GM18511 (cell line): ENCODE measurements around the gene CLDN3.
"Not testable (repeated sequence)": the region's sequence is repeated elsewhere in the genome, so short reads cannot be mapped to it uniquely, and the experiment has no call there.

Experiments
- ATAC-seq: cut with Tn5 transposase; IDR thresholded peaks from one replicate; pipeline ENCODE4 v1.9.1; 2021; ENCODE audit warnings: mild to moderate bottlenecking, moderate library complexity; ENCODE audit not compliant: unreplicated experiment

CLDN3 gene

GRCh38 chr7:73770002-73770859, at the start of gene CLDN3:
TSS of gene CLDN3 (minus strand) at chr7:73770270. CDS start at chr7:73770049, 221 bp downstream.
- ATAC-seq, result no peak

DNA sequence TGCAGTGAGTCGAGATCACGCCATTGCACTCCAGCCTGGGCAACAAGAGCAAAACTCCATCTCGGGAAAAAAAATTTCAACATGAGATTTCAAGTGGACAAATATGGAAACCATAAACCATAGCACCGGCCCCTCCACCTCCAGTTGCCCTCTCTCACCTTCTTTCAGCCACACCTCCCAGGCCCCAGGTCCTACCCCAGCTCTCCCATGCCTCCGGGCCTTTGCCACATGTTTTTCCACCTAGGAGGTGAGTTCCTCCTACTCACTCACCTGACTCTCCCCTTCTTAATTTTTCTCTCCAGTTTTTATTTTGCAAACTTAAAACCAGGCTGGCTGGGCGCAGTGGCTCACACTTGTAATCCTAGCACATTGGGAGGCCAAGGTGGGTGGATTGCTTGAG, 47.1 kb upstream of the CLDN3 start:
- ATAC-seq, result no peak

GRCh38 chr7:73815436-73815835, 45.4 kb upstream of the CLDN3 start:
- no peak for ATAC-seq

DNA sequence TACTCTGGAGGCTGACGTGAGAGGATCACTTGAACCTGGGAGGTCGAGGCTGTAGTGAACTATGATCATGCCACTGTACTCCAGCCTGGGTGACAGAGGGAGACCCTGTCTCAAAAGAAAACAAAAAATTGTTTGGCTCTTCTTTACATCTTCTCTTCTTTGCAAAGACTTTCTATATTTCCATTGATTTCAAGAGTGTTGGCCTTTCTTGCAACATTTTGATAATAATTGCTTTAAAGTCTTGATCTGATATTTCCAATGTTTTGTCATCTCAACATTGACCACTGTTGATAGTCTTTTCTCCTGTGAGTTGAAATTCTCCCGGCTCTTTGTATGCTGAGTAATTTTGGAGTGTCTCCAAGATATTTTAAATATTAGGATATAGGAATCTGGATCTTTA, 42.9 kb upstream of the CLDN3 start:
- no peak for ATAC-seq

DNA sequence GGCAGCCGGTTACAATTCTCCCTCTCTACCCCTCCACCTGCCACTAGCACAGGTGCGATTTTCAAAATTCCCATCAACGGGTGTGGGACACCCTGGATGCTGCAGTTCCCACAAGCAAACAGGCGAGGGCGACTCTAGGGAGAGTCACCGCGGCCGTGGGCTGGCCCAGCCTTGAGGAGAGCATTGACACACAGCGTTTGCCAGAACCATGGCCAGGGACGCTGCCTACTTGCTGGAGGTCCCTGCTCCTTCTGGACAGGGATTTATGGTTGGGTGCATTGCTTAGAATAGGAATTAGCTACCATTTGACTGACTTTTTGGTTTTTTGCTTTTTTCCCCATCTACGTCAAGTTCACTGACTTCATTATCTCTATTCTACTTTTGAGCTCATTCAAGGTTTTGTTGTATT, 41.7 kb upstream of the CLDN3 start:
- no peak for ATAC-seq

DNA sequence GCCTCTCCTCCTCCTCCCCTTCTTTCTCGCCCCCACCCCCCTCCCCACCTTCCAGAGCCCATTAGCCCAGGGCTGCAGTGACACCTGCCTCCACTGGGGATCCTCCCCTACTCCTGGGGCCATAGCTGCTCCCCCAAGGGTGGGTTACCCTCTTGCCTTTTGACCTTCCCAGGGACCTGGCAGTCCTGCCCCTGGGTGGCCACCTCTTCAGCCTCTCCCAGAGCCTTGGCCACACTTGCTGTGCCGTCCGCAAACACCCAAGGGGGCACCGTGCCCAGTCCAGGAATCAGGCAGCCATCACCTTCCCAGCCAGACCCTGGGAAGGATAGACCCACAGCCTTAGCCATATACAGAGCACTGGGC, 40.9 kb upstream of the CLDN3 start:
- no peak for ATAC-seq

GRCh38 chr7:73809467-73809951, 39.4 kb upstream of the CLDN3 start:
- ATAC-seq, result no peak

DNA sequence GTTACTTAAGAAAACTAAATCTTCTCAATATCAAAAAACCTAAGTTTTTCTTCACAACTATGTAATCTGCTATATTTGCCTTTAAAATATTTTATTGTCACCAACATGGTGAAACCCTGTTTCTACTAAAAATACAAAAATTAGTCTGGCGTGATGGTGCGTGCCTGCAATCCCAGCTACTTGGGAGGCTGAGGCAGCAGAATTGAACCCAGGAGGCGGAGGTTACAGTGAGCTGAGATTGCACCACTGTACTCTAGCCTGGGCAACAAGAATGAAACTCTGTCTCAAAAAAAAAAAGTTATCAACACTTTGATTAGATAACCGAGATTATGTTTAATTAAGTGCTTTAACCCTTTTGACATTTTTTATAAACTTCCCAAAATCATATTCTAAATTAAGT, 32.4 kb upstream of the CLDN3 start:
- no peak for ATAC-seq

- no peak for ATAC-seq
These were observed 31.5 kb upstream of the CLDN3 start for GRCh38 chr7:73801577-73801976.

GRCh38 chr7:73799282-73800141, 29.4 kb upstream of the CLDN3 start:
- no peak for ATAC-seq

DNA sequence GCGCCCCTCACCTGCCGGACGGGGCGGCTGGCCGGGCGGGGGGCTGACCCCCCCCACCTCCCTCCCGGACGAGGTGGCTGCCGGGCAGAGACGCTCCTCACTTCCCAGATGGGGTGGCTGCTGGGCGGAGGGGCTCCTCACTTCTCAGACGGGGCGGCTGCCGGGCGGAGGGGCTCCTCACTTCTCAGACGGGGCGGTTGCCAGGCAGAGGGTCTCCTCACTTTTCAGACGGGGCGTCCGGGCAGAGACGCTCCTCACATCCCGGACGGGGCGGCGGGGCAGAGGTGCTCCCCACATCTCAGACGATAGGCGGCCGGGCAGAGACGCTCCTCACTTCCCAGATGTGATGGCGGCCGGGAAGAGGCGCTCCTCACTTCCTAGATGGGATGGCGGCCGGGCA, 27.1 kb upstream of the CLDN3 start:
- not testable (repeated sequence) for ATAC-seq

DNA sequence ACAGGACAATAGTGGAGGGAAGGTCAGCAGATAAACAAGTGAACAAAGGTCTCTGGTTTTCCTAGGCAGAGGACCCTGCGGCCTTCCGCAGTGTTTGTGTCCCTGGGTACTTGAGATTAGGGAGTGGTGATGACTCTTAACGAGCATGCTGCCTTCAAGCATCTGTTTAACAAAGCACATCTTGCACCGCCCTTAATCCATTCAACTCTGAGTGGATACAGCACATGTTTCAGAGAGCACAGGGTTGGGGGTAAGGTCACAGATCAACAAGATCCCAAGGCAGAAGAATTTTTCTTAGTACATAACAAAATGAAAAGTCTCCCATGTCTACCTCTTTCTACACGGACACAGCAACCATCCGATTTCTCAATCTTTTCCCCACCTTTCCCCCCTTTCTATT, 26.6 kb upstream of the CLDN3 start:
- ATAC-seq, result not testable (repeated sequence)

DNA sequence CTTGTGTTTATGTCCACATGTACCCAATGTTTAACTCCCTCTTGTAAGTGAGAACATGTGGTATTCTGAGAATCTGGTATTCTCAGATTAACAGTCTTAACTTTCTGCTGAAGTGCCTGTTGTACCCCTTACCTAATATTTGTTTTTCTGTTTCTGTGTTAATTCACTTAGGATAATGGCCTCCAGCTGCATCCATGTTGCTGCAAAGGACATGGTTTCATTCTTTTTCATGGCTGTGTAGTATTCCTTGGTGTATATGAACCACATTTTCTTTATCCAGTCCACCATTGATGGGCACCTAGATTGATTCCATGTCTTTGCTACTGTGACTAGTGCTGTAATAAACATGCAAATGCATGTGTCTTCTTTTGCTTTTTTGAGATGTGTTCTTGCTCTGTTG, 25.1 kb upstream of the CLDN3 start:
- ATAC-seq, result not testable (repeated sequence)

DNA sequence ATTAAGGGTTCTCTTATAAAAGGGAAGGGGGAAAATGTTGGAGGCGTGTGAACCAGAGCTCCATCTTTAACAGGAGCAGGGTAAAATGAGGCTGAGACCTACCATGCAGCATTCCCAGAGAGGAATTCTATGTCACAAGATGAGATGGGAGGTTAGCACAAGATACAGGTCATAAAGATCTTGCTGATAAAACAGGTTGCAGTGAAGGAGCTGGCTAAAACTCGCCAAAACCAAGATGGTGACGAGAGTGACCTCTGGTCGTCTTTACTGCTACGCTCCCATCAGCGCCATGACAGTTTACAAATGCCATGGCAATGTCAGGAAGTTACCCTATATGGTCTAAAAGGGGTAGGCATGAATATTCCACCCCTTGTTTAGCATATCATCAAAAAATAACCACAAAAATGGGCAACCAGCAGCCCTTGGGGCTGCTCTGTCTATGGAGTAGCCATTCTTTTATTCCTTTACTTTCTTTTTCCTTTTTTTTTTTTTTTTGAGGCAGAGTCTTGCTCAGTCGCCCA, 21.2 kb upstream of the CLDN3 start:
- not testable (repeated sequence) for ATAC-seq

DNA sequence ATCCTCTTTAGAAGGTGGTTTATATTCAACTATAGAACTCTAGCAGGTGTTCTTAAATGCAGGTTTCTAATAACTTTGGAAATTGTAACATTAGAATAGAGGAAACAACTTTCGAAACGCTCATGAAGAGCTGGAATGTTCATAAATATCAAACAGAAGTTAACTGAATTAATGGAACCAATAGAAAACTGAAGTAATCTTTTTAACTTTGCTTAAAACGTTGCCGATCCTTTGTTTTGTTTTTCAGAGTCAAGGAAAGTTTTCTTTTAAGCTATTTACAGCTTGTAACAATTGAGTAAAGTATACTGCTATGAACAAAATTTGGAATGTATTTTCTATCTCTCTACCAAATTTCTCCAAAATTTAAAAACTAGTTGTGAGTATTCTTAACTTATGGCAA, 19.0 kb upstream of the CLDN3 start:
- no peak for ATAC-seq

GRCh38 chr7:73787786-73788048, 17.6 kb upstream of the CLDN3 start:
- not testable (repeated sequence) for ATAC-seq

DNA sequence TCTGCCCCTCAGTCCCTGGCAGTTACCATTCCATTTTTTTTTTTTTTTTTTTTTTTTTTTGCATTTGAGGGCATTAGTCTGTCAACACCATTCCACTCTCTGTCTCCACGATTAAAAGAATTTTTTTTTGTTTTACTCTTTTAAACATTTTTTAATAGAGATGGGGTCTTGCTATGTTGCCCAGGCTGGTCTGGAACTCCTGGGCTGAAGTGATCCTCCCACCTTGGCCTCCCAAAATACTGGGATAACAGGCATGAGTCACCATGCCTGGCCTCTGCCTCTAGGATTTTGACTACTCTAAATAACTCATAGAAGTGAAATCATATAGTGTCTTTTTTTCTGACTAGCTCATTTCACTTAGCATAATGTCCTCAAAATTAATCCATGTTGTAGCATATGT, 16.5 kb upstream of the CLDN3 start:
- no peak for ATAC-seq

DNA sequence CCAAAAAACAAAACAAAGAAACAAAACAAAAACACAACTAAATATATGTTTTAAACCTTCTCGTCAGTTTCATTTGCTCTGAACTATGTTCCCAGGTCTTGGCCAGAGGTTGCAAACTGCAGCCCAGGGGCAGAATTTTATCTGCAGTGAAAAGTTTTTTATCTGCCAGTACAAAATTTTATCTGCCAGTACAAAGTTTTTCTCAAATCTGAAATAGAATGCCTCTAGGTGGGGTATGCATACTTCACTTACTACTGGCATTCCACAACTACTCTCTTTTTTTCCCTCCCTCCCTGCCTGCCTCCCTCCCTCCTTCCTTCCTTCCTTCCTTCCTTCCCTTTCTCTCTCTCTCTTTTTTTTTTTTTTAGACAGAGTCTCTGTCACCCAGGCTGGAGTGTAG, 9.4 kb upstream of the CLDN3 start:
- ATAC-seq, result no peak

DNA sequence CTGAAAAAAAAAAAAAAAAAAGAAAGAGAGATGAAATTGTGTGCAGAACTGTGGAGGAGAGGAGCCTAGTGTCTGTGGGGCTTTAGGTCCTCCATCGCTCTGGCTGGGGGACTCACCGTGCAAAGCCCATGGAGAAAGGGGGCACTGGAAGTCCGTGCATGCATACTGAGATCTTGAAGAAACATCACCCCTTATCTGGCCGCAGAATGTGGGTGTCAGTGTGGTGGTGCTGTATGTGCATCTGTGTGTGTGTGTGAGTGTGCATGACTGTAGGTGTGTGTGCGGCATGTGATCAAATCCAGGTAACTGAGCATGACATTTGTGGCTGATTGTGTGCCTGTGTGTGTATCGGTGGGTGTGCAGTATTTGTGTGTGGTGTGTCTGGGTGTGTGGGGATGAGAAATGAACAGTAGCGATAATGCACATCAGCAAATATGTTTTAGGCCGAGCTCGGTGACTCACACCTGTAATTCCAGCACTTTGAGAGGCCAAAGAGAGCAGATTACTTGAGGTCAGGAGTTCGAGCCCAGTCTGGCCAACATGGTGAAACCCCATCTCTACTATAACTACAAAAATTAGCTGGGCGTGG, 8.8 kb upstream of the CLDN3 start:
- no peak for ATAC-seq

DNA sequence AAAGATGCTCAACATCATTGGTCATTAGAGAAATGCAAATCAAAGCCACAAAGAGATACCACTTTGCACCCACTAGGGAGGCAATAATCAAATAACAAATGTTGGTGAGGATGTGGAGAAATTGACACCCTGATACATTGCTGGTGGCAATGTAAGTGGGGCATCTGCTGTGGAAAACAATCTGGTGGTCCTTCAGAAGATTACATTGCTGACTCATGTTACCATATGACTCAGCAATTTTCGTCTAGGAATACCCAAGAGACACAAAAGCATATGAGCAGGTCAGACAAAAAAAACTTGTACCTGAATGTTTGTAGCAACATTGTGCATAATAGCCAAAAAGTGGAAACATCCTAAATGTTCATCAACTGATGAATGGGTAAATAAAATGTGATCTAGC, 4.9 kb upstream of the CLDN3 start:
- ATAC-seq, result no peak

DNA sequence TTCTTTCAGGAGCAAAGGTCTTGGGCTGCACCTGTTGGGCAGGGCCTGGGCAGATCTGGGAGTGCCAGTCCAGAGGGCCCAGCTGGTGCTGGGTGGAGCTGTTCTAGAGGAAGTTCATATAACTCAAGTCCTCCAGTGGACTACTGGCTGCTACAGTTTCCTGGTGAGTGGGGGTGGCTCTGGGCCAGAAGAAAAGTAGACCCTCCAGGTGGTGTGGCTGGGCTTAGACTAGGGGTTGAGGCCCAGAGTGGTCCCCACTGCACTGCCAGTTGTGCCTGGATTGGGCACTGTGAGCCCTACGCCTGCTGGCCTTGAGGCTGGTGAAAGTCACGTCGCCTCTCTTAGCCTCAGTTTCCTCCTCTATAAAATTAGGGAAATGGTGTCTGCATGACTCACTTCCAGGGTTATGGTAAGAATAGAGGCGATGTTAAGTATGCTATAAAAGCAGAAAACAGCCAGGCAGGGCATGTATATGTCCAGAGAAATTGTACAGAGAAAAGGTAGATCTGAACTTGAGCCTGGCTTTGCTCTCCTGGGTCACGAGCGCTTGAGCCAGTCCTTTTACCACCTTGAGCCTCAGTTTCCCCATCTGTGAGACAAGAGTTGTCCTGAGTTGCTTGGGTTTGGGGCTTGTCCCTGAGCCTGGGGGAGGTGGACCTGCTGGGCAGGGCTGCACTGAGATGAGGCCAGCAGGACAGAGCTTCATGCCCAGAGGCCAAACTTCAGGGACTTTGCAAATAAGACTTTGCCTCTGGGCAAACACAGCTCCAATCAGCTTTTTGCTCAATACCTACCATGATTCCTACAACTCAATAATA, 3.8 kb upstream of the CLDN3 start:
- no peak for ATAC-seq
